ENCODE results near the gene TMF1. TPM values are rescaled to one million over a fixed set of nuclear protein-coding genes. Genes with fewer than 3 reads are reported as not detected.

The TMF1 gene
- total and polyA plus RNA-seq, 12 donors, result 6.0 to 23.2 (median 20.1) TPM

GRCh38 chr3:68974711-68975110, 77.4 kb downstream of the TMF1 start:
- intact Hi-C loops (cut with DNase I), result no loop called here
- H3K27me3 ChIP-seq, result peaks cover 0 to 4% (median 0%) of the 10 kb centered on the region in 7 donors
- ATAC-seq (no peak), DNase-seq (no peak)
- no peak overlapping the region for H3K27ac ChIP-seq
- H3K4me3 ChIP-seq, result no peak overlapping the region
- 84 to 92% methylated on average over 5 of the region's 5 CpGs for WGBS, 2 donors
- H3K9me3 ChIP-seq, result no peaks in the 10 kb centered on the region
- TF ChIP-seq CTCF (IDR thresholded peaks at IDR 0.05), result no peak
- peaks cover 0 to 55% (median 31%) of the 10 kb centered on the region in 9 donors for H3K36me3 ChIP-seq
- no peaks in the 10 kb centered on the region for H3K4me1 ChIP-seq

GRCh38 chr3:68973639-68974038, 78.5 kb downstream of the TMF1 start:
- Histone ChIP-seq H3K36me3 (peaks cover 0 to 44% (median 20%) of the 10 kb centered on the region in 9 donors), H3K4me3 (no peak overlapping the region), H3K27me3 (peaks cover 0 to 11% (median under 1%) of the 10 kb centered on the region in 7 donors), H3K4me1 (no peaks in the 10 kb centered on the region), H3K27ac (no peak overlapping the region), H3K9me3 (no peaks in the 10 kb centered on the region)
- TF ChIP-seq CTCF (IDR thresholded peaks at IDR 0.05), result no peak
- peak in 1 of 8 donors; percentile 21 for ATAC-seq
- intact Hi-C loops (cut with DNase I), result no loop called here
- no peak for DNase-seq
- 68% methylated on average over 7 of the region's 7 CpGs for WGBS, 2 donors

GRCh38 chr3:68972358-68972979, 79.7 kb downstream of the TMF1 start:
- peak; percentile 9 to 73 (median 61) for TF ChIP-seq CTCF (IDR thresholded peaks at IDR 0.05)
- Histone ChIP-seq H3K4me1 (no peaks in the 10 kb centered on the region), H3K9me3 (no peaks in the 10 kb centered on the region), H3K27ac (no peak overlapping the region), H3K36me3 (peaks cover 0 to 32% (median 9%) of the 10 kb centered on the region in 9 donors), H3K27me3 (peaks cover 0 to 15% (median 4%) of the 10 kb centered on the region in 7 donors), H3K4me3 (no peak overlapping the region)
- intact Hi-C loops (cut with DNase I), result no loop called here
- DNase-seq (peak; percentile 20 to 36), ATAC-seq (peak in 6 of 8 donors; percentile 46 to 81 (median 66))
- WGBS, 2 donors, result 34 to 39% methylated on average over 11 of the region's 11 CpGs

Small RNA genes within 50 kb of the gene (microRNA-seq; reads per million reads assigned to microRNA genes)
- 0 to 0.60 reads per million in 2 donors for gene MIR3136

Other genes starting within 250 kb of the TMF1 start
- gene TAFA4, start 119.8 kb downstream of the TMF1 start, total RNA-seq, result not detected
- gene TAFA4, start 119.8 kb downstream of the TMF1 start, polyA plus RNA-seq, result not detected
- 10 to 100 TPM; 27.1 to 48.3 (median 39.8) TPM for gene EOGT, start 38.6 kb downstream of the TMF1 start, total RNA-seq
- 10 to 100 TPM in 1 of 2 donors, 1 to 10 TPM in 1; 8.8 to 66.5 TPM for gene EOGT, start 38.6 kb downstream of the TMF1 start, polyA plus RNA-seq
- 100 to 1,000 TPM in 3 of 10 donors, 10 to 100 TPM in 7; 73.6 to 119 (median 87.2) TPM for gene UBA3, start 28.0 kb upstream of the TMF1 start, total RNA-seq
- gene UBA3, start 28.0 kb upstream of the TMF1 start, polyA plus RNA-seq, result 10 to 100 TPM; 36.7 to 45.1 TPM
- gene ARL6IP5, start 32.6 kb upstream of the TMF1 start, total RNA-seq, result 100 to 1,000 TPM; 151 to 226 (median 195) TPM
- 100 to 1,000 TPM; 156 to 224 TPM for gene ARL6IP5, start 32.6 kb upstream of the TMF1 start, polyA plus RNA-seq
- gene LMOD3, start 70.3 kb upstream of the TMF1 start, total RNA-seq, result 100 to 1,000 TPM; 122 to 240 (median 188) TPM
- 10 to 100 TPM; 28.6 to 96.1 TPM for gene LMOD3, start 70.3 kb upstream of the TMF1 start, polyA plus RNA-seq